Parathyroid adenoma (tissue), 2 donors: Measurements from ENCODE around the gene SETD3.

Experiments
- H2AFZ ChIP-seq: fragments of 300-600 bp; sonication (generic); one replicate; pipeline ENCODE4 v1.7.0; 2017; ENCODE audit warnings: antibody characterized with exemption, mild to moderate bottlenecking
- H3K27ac ChIP-seq: fragments of 300-600 bp; sonication (generic); one replicate; pipeline ENCODE4 v1.7.0; 2017
- H3K27me3 ChIP-seq: fragments of 300-600 bp; sonication (generic); one replicate; pipeline ENCODE4 v1.7.0; 2017; ENCODE audit warnings: low read length; ENCODE audit not compliant: control insufficient read depth, insufficient read depth
- H3K36me3 ChIP-seq: fragments of 300-600 bp; sonication (generic); one replicate; pipeline ENCODE4 v1.7.0; 2017; ENCODE audit warnings: low read length; ENCODE audit not compliant: control insufficient read depth, insufficient read depth
- H3K4me1 ChIP-seq: fragments of 300-600 bp; sonication (generic); one replicate; pipeline ENCODE4 v1.7.0; 2017; ENCODE audit warnings: control low read depth
- H3K4me2 ChIP-seq: fragments of 300-600 bp; sonication (generic); one replicate; pipeline ENCODE4 v1.7.0; 2017; ENCODE audit warnings: low read length
- H3K4me3 ChIP-seq: fragments of 300-600 bp; sonication (generic); one replicate; pipeline ENCODE4 v1.7.0; 2017; ENCODE audit warnings: low read depth, low read length
- H3K79me2 ChIP-seq: fragments of 300-600 bp; sonication (generic); one replicate; pipeline ENCODE4 v1.7.0; 2017; ENCODE audit warnings: control low read depth
- H3K9ac ChIP-seq: fragments of 300-600 bp; sonication (generic); one replicate; pipeline ENCODE4 v1.7.0; 2017; ENCODE audit warnings: mild to moderate bottlenecking
- H3K9me3 ChIP-seq: fragments of 300-600 bp; sonication (generic); one replicate; pipeline ENCODE4 v1.7.0; 2017; ENCODE audit warnings: low read length; ENCODE audit not compliant: control insufficient read depth
- TF ChIP-seq, protein P1 (sequence below): fragments of 300-600 bp; sonication (generic); IDR thresholded peaks from one replicate; pipeline ENCODE4 v1.7.0; 2017; ENCODE audit warnings: antibody characterized with exemption, mild to moderate bottlenecking
- donor health status: primary hyperparathyroidism.

Gene SETD3

DNA sequence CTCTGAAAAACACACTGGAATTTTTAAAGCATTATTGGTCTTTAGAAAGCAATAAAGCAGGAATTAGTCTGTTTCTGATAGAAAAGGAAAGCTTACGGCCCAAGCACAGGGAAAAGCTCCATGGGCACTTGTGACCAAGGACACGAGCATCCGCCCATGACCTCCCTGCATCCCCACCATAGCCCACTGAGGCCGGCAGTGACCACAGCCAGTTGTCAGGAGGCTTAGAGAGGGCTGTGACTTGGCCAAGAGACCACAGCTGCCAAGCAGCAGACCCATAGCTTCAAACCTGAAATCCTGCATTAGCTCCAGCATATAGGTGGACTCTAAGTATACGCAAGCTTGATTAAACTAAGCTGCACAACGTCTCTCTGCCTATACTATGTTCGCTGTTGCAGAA, 8.9 kb downstream of the SETD3 start:
- H3K9ac ChIP-seq = no peak overlapping the region
- H3K4me3 ChIP-seq = no peak overlapping the region
- H3K27me3 ChIP-seq = no peaks in the 10 kb centered on the region
- H3K4me1 ChIP-seq = peaks cover 4% of the 10 kb centered on the region
- H3K36me3 ChIP-seq = no peaks in the 10 kb centered on the region
- H3K4me2 ChIP-seq = no peak overlapping the region
- TF ChIP-seq, protein P1, sequence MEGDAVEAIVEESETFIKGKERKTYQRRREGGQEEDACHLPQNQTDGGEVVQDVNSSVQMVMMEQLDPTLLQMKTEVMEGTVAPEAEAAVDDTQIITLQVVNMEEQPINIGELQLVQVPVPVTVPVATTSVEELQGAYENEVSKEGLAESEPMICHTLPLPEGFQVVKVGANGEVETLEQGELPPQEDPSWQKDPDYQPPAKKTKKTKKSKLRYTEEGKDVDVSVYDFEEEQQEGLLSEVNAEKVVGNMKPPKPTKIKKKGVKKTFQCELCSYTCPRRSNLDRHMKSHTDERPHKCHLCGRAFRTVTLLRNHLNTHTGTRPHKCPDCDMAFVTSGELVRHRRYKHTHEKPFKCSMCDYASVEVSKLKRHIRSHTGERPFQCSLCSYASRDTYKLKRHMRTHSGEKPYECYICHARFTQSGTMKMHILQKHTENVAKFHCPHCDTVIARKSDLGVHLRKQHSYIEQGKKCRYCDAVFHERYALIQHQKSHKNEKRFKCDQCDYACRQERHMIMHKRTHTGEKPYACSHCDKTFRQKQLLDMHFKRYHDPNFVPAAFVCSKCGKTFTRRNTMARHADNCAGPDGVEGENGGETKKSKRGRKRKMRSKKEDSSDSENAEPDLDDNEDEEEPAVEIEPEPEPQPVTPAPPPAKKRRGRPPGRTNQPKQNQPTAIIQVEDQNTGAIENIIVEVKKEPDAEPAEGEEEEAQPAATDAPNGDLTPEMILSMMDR = no peak
- H3K9me3 ChIP-seq = no peaks in the 10 kb centered on the region
- peaks cover 67% of the 10 kb centered on the region for H3K79me2 ChIP-seq
- H2AFZ ChIP-seq = no peak overlapping the region
- H3K27ac ChIP-seq = no peak overlapping the region

GRCh38 chr14:99468836-99469592, 11.6 kb downstream of the SETD3 start:
- H3K27me3 ChIP-seq = no peaks in the 10 kb centered on the region
- H3K27ac ChIP-seq = no peak overlapping the region
- H3K79me2 ChIP-seq = peaks cover 55% of the 10 kb centered on the region
- TF ChIP-seq, protein P1 = no peak
- H3K4me2 ChIP-seq = no peak overlapping the region
- H3K9me3 ChIP-seq = no peaks in the 10 kb centered on the region
- H3K4me1 ChIP-seq = peaks cover 4% of the 10 kb centered on the region
- H3K4me3 ChIP-seq = no peak overlapping the region
- H2AFZ ChIP-seq = no peak overlapping the region
- H3K9ac ChIP-seq = no peak overlapping the region
- no peaks in the 10 kb centered on the region for H3K36me3 ChIP-seq

- Histone ChIP-seq H3K4me2 (no peak overlapping the region), H3K4me1 (peaks cover 4% of the 10 kb centered on the region), H3K27ac (no peak overlapping the region), H3K36me3 (no peaks in the 10 kb centered on the region), H3K27me3 (no peaks in the 10 kb centered on the region), H3K79me2 (peaks cover 46% of the 10 kb centered on the region), H3K9me3 (no peaks in the 10 kb centered on the region), H3K9ac (no peak overlapping the region), H3K4me3 (no peak overlapping the region), H2AFZ (no peak overlapping the region)
- TF ChIP-seq, protein P1 = no peak
These were observed 12.6 kb downstream of the SETD3 start for GRCh38 chr14:99468081-99468480.

- H2AFZ ChIP-seq = no peak overlapping the region
- TF ChIP-seq, protein P1 = no peak
- H3K4me1 ChIP-seq = peaks cover 4% of the 10 kb centered on the region
- no peak overlapping the region for H3K27ac ChIP-seq
- no peak overlapping the region for H3K9ac ChIP-seq
- H3K27me3 ChIP-seq = no peaks in the 10 kb centered on the region
- H3K4me3 ChIP-seq = no peak overlapping the region
- H3K9me3 ChIP-seq = no peaks in the 10 kb centered on the region
- no peak overlapping the region for H3K4me2 ChIP-seq
- H3K79me2 ChIP-seq = peaks cover 43% of the 10 kb centered on the region
- H3K36me3 ChIP-seq = no peaks in the 10 kb centered on the region
These were observed 13.2 kb downstream of the SETD3 start for GRCh38 chr14:99467336-99468078.
